ENCODE results near the gene GATB.

The GATB gene

GRCh38 chr4:151786158-151786495 lies 25.3 kb upstream of the GATB start:
- peaks cover 38% of the 10 kb centered on the region for H3K4me1 ChIP-seq (ENCODE audit: low read length)
- no peaks in the 10 kb centered on the region for H3K79me2 ChIP-seq (ENCODE audit: low read length)
- no peak overlapping the region for H3K9ac ChIP-seq (ENCODE audit: low read length)
- no peak for TF ChIP-seq EZH2phosphoT487 (IDR thresholded peaks at IDR 0.05; ENCODE audit: low read depth)
- TF ChIP-seq CTCF (IDR thresholded peaks at IDR 0.05; ENCODE audit: low read depth, low read length): no peak
- no peaks in the 10 kb centered on the region for H3K36me3 ChIP-seq (replicated peaks; ENCODE audit: low read depth, low read length)
- H3K4me2 ChIP-seq (ENCODE audit: low read length): peak overlapping the region; percentile 18
- no peaks in the 10 kb centered on the region for H3K27me3 ChIP-seq (ENCODE audit: low read depth, low read length)
- H3K9me3 ChIP-seq (ENCODE audit: insufficient read depth, low read length): no peaks in the 10 kb centered on the region
- peak overlapping the region; percentile 32 for H2AFZ ChIP-seq (ENCODE audit: low read depth, low read length)
- peak overlapping the region; percentile 61 for H3K27ac ChIP-seq (ENCODE audit: low read length)
- no peak overlapping the region for H3K4me3 ChIP-seq (ENCODE audit: low read length)
- no peaks in the 10 kb centered on the region for H4K20me1 ChIP-seq (ENCODE audit: insufficient read depth, low read length)

- Histone ChIP-seq H3K27me3 (ENCODE audit: low read depth, low read length) (0 out of 2 replicates have a peak, but pooled peaks cover 3% of the 10 kb centered on the region), H3K27ac (ENCODE audit: low read length) (peak overlapping the region; percentile 61), H4K20me1 (ENCODE audit: insufficient read depth, low read length) (no peaks in the 10 kb centered on the region), H3K36me3 (replicated peaks; ENCODE audit: low read depth, low read length) (no peaks in the 10 kb centered on the region), H3K9me3 (ENCODE audit: insufficient read depth, low read length) (no peaks in the 10 kb centered on the region), H3K4me1 (ENCODE audit: low read length) (peaks cover 38% of the 10 kb centered on the region), H3K4me3 (ENCODE audit: low read length) (0 out of 2 replicates have a peak overlapping the region, but pooled peaks have one; percentile 20), H2AFZ (ENCODE audit: low read depth, low read length) (no peak overlapping the region), H3K79me2 (ENCODE audit: low read length) (no peaks in the 10 kb centered on the region), H3K4me2 (ENCODE audit: low read length) (peak overlapping the region; percentile 49), H3K9ac (ENCODE audit: low read length) (no peak overlapping the region)
- TF ChIP-seq EZH2phosphoT487 (IDR thresholded peaks at IDR 0.05; ENCODE audit: low read depth): no peak
- no peak for TF ChIP-seq CTCF (IDR thresholded peaks at IDR 0.05; ENCODE audit: low read depth, low read length)
Measured at GRCh38 chr4:151785484-151786157, 24.8 kb upstream of the GATB start.

- Histone ChIP-seq H3K27ac (ENCODE audit: low read length) (peak overlapping the region; percentile 61), H3K36me3 (replicated peaks; ENCODE audit: low read depth, low read length) (no peaks in the 10 kb centered on the region), H3K27me3 (ENCODE audit: low read depth, low read length) (0 out of 2 replicates have a peak, but pooled peaks cover 3% of the 10 kb centered on the region)
Measured at GRCh38 chr4:151784706-151785105, 23.9 kb upstream of the GATB start.

More at GRCh38 chr4:151784706-151785105, 23.9 kb upstream of the GATB start:
- no peak overlapping the region for H3K9ac ChIP-seq (ENCODE audit: low read length)
- peak overlapping the region; percentile 20; the same call in 1 of the 2 replicates for H3K4me3 ChIP-seq (ENCODE audit: low read length)
- H3K4me1 ChIP-seq (ENCODE audit: low read length): peaks cover 38% of the 10 kb centered on the region
- H3K79me2 ChIP-seq (ENCODE audit: low read length): no peaks in the 10 kb centered on the region
- H3K4me2 ChIP-seq (ENCODE audit: low read length): peak overlapping the region; percentile 49
- no peak for TF ChIP-seq CTCF (IDR thresholded peaks at IDR 0.05; ENCODE audit: low read depth, low read length)
- no peak for TF ChIP-seq EZH2phosphoT487 (IDR thresholded peaks at IDR 0.05; ENCODE audit: low read depth)
- H3K9me3 ChIP-seq (ENCODE audit: insufficient read depth, low read length): no peaks in the 10 kb centered on the region
- no peaks in the 10 kb centered on the region for H4K20me1 ChIP-seq (ENCODE audit: insufficient read depth, low read length)
- 0 out of 2 replicates have a peak overlapping the region, but pooled peaks have one; percentile 14 for H2AFZ ChIP-seq (ENCODE audit: low read depth, low read length)
